HCT116 (cell line): ENCODE measurements around the gene ZNF414. TPM values are rescaled to one million over a fixed set of nuclear protein-coding genes. Genes with fewer than 3 reads are reported as not detected.

Experiments used
- ATAC-seq: fragments of 200-7000 bp; cut with Tn5 transposase; 2 replicates; pipeline ENCODE4 v1.9.1; 2020; ENCODE audit warnings: mild to moderate bottlenecking, moderate library complexity
- BruUV-seq: library from RNA; stranded (reverse); fragments of 400-500 nt; replicated peaks from 2 replicates; lab custom pipeline; 2021; lab: Mats Ljungman, UMichigan
- CTCF ChIA-PET: fragments of 300-600 bp; sonication (Branson Sonifier 250); formaldehyde crosslinking; loops from one replicate; lab custom pipeline; 2021; ENCODE audit warnings: antibody characterized with exemption; lab: Charles Lee
- POLR2A ChIA-PET: fragments of 300-600, 350-600 bp; sonication (Branson Sonifier 250); formaldehyde crosslinking; loops from one replicate; lab custom pipeline; 2021; ENCODE audit warnings: antibody characterized with exemption; lab: Charles Lee
- RAD21 ChIA-PET, 2 experiments: fragments of 300-600 bp; sonication (Branson Sonifier 250); formaldehyde crosslinking; loops; one replicate each; lab custom pipeline; 2023; ENCODE audit warnings: low total read pairs in 2 of 2; ENCODE audit not compliant: uncharacterized antibody in 2 of 2, unreplicated experiment in 2 of 2, low non-redundant PET in 1 of 2; lab: Charles Lee
- DNase-seq: peaks from one replicate; pipeline ENCODE4 v3.0.0-alpha.2; 2010; ENCODE audit warnings: low read depth, low spot score
- H2AFZ ChIP-seq: fragments of 200-600 bp; shearing (Covaris generic), sonication (generic); 2 replicates; pipeline ENCODE4 v1.6.1; 2017; ENCODE audit warnings: low read depth, mixed run types, mixed read lengths, antibody characterized with exemption, low read length; ENCODE audit not compliant: poor library complexity, severe bottlenecking
- H3K27ac ChIP-seq: 2 replicates; pipeline ENCODE4 v1.5.1; 2012; ENCODE audit warnings: low read depth, low read length
- H3K27me3 ChIP-seq: fragments of 200-600 bp; sonication (generic); 2 replicates; pipeline ENCODE4 v1.6.1; 2016; ENCODE audit warnings: mixed run types, low read length, mixed read lengths; ENCODE audit not compliant: insufficient read depth
- H3K36me3 ChIP-seq, 2 experiments: fragments of 200-500 bp in 1 of 2; fragments of 200-600 bp in 1 of 2; sonication (Bioruptor generic) in 1 of 2; sonication (generic) in 1 of 2; 2 replicates each; pipeline versions ENCODE4 v1.5.1 to v1.6.1; 2014 to 2016; ENCODE audit warnings: low read length in 2 of 2, inconsistent platforms in 1 of 2, mixed read lengths in 1 of 2, mixed run types in 1 of 2; ENCODE audit not compliant: insufficient read depth in 2 of 2, control insufficient read depth in 1 of 2
- H3K4me1 ChIP-seq, 2 experiments: fragments of 200-600 bp in 1 of 2; sonication (generic) in 1 of 2; 2 replicates each; pipeline versions ENCODE4 v1.5.1 to v1.6.1; 2012 to 2017; ENCODE audit warnings: low read length in 2 of 2, inconsistent platforms in 1 of 2, mild to moderate bottlenecking in 1 of 2, mixed read lengths in 1 of 2, mixed run types in 1 of 2, moderate library complexity in 1 of 2; ENCODE audit not compliant: insufficient read depth in 2 of 2, control insufficient read depth in 1 of 2
- H3K4me2 ChIP-seq: fragments of 200-600 bp; sonication (generic); 2 replicates; pipeline ENCODE4 v1.6.1; 2017; ENCODE audit warnings: mixed run types, low read length, mixed read lengths
- H3K4me3 ChIP-seq, 2 experiments: fragments of 200-600 bp in 1 of 2; sonication (generic) in 1 of 2; replicated peaks in 1 of 2; 2 replicates each; pipeline ENCODE4 v1.5.1; 2011 to 2016; ENCODE audit warnings: low read length in 2 of 2, control low read depth in 1 of 2, low read depth in 1 of 2, mild to moderate bottlenecking in 1 of 2, mixed read lengths in 1 of 2, mixed run types in 1 of 2
- H3K79me2 ChIP-seq: fragments of 200-600 bp; sonication (generic); 2 replicates; pipeline ENCODE4 v1.6.1; 2017; ENCODE audit warnings: mild to moderate bottlenecking, mixed run types, low read length, moderate library complexity, mixed read lengths; ENCODE audit not compliant: insufficient read depth
- H3K9ac ChIP-seq: fragments of 200-600 bp; sonication (generic); 2 replicates; pipeline ENCODE4 v1.6.1; 2016; ENCODE audit warnings: low read length, mixed read lengths
- H3K9me2 ChIP-seq: fragments of 200-600 bp; sonication (generic), shearing (Covaris generic); 2 replicates; pipeline ENCODE4 v1.6.1; 2017; ENCODE audit warnings: mixed run types, mild to moderate bottlenecking, moderate library complexity; ENCODE audit not compliant: insufficient read depth
- H3K9me3 ChIP-seq, 2 experiments: fragments of 200-500 bp in 1 of 2; fragments of 200-600 bp in 1 of 2; sonication (Bioruptor generic) in 1 of 2; sonication (generic) in 1 of 2; 2 replicates each; pipeline ENCODE4 v1.6.1; 2014 to 2017; ENCODE audit warnings: low read length in 2 of 2, mixed read lengths in 2 of 2, inconsistent platforms in 1 of 2, low read depth in 1 of 2, mild to moderate bottlenecking in 1 of 2, mixed run types in 1 of 2, moderate library complexity in 1 of 2; ENCODE audit not compliant: control insufficient read depth in 1 of 2, insufficient read depth in 1 of 2
- H4K20me1 ChIP-seq: fragments of 200-600 bp; sonication (generic), shearing (Covaris generic); 2 replicates; pipeline ENCODE4 v1.6.1; 2017; ENCODE audit warnings: mixed run types, mild to moderate bottlenecking, moderate library complexity; ENCODE audit not compliant: insufficient read depth
- CBX3 ChIP-seq: IDR thresholded peaks from 2 replicates; pipeline ENCODE4 v1.6.1; 2012; ENCODE audit warnings: low read depth
- CEBPB ChIP-seq: IDR thresholded peaks from 2 replicates; pipeline ENCODE4 v1.6.1; 2012; ENCODE audit warnings: low read depth
- CTCF ChIP-seq, 3 experiments: fragments of 200-600 bp in 1 of 3; sonication (generic) in 1 of 3; IDR thresholded peaks in 2 of 3; conservative IDR thresholded peaks in 1 of 3; 2 replicates each; pipeline ENCODE4 v1.5.1; 2012 to 2017; ENCODE audit warnings: low read depth in 2 of 3, low read length in 2 of 3, antibody characterized with exemption in 1 of 3, borderline replicate concordance in 1 of 3, control low read depth in 1 of 3, mild to moderate bottlenecking in 1 of 3, mixed read lengths in 1 of 3, mixed run types in 1 of 3, moderate library complexity in 1 of 3; ENCODE audit not compliant: insufficient read depth in 1 of 3
- EGR1 ChIP-seq: IDR thresholded peaks from 2 replicates; pipeline ENCODE4 v1.6.1; 2012; ENCODE audit warnings: low read depth
- ELF1 ChIP-seq: IDR thresholded peaks from 2 replicates; pipeline ENCODE4 v1.6.1; 2012; ENCODE audit warnings: low read depth, borderline replicate concordance
- EZH2 ChIP-seq: fragments of 200-600 bp; sonication (generic); IDR thresholded peaks from 2 replicates; pipeline ENCODE4 v1.6.1; 2017; ENCODE audit warnings: antibody characterized with exemption, mixed run types
- EZH2phosphoT487 ChIP-seq: fragments of 200-600 bp; IDR thresholded peaks from 2 replicates; pipeline ENCODE4 v1.6.1; 2018; ENCODE audit warnings: antibody characterized with exemption, borderline replicate concordance
- FOSL1 ChIP-seq: IDR thresholded peaks from 2 replicates; pipeline ENCODE4 v1.6.1; 2012; ENCODE audit warnings: low read depth
- MAX ChIP-seq: IDR thresholded peaks from 2 replicates; pipeline ENCODE4 v1.6.1; 2012
- POLR2A ChIP-seq: IDR thresholded peaks from 2 replicates; pipeline ENCODE4 v1.7.0; 2011; ENCODE audit warnings: borderline replicate concordance; ENCODE audit not compliant: insufficient read depth, insufficient read length; ENCODE audit errors: extremely low read depth
- POLR2AphosphoS5 ChIP-seq: IDR thresholded peaks from 2 replicates; pipeline ENCODE4 v1.6.1; 2011; ENCODE audit warnings: mild to moderate bottlenecking, low read depth, low read length, moderate library complexity
- RAD21 ChIP-seq: IDR thresholded peaks from 2 replicates; pipeline ENCODE4 v1.6.1; 2012; ENCODE audit warnings: low read depth, mild to moderate bottlenecking
- REST ChIP-seq: IDR thresholded peaks from 2 replicates; pipeline ENCODE4 v1.6.1; 2012; ENCODE audit warnings: low read depth
- SIN3A ChIP-seq: IDR thresholded peaks from 2 replicates; pipeline ENCODE4 v1.6.1; 2012; ENCODE audit warnings: low read depth
- SP1 ChIP-seq: IDR thresholded peaks from 2 replicates; pipeline ENCODE4 v1.6.1; 2012; ENCODE audit warnings: low read depth
- TCF7L2 ChIP-seq: IDR thresholded peaks from 2 replicates; pipeline ENCODE4 v1.7.0; 2011; ENCODE audit warnings: borderline replicate concordance, inconsistent platforms; ENCODE audit not compliant: insufficient read depth, insufficient read length; ENCODE audit errors: extremely low read depth
- YY1 ChIP-seq: IDR thresholded peaks from 2 replicates; pipeline ENCODE4 v1.6.1; 2011; ENCODE audit warnings: low read length, low read depth, moderate library complexity, mild to moderate bottlenecking; ENCODE audit not compliant: insufficient replicate concordance; ENCODE audit errors: extremely low read depth
- ZBTB33 ChIP-seq: IDR thresholded peaks from 2 replicates; pipeline ENCODE4 v1.6.1; 2011; ENCODE audit warnings: mild to moderate bottlenecking, low read length, moderate library complexity; ENCODE audit not compliant: insufficient replicate concordance; ENCODE audit errors: extremely low read depth
- ZNF274 ChIP-seq: fragments of 200-500 bp; sonication (Bioruptor generic); IDR thresholded peaks from 2 replicates; pipeline ENCODE4 v1.6.1; 2014; ENCODE audit warnings: mild to moderate bottlenecking, low read depth, low read length, inconsistent platforms
- intact Hi-C: fragments of 100-400 bp; cut with micrococcal nuclease; formaldehyde crosslinking; loops from 2 replicates; pipeline ENCODE4 v1.10.0; 2022
- total RNA-seq: library from RNA; stranded (reverse); gene quantifications from one replicate; pipeline ENCODE4 v1.2.1, GENCODE V29; 2021; ENCODE audit not compliant: unreplicated experiment

The ZNF414 gene
- total RNA-seq, 1 experiment from 2014 or later = 31.9 TPM

- TF ChIP-seq FOSL1 = no peak
- TF ChIP-seq SIN3A = no peak
- no peak for TF ChIP-seq EZH2phosphoT487
- TF ChIP-seq ZNF274 = no peak
- TF ChIP-seq MAX = no peak
- TF ChIP-seq CEBPB = no peak
- no peak for TF ChIP-seq RAD21
- no peak for TF ChIP-seq EGR1
- no peak for TF ChIP-seq EZH2
- TF ChIP-seq ELF1 = no peak
Observed at GRCh38 chr19:8501981-8502380, 12.0 kb downstream of the ZNF414 start (continued).

- ATAC-seq (no peak), DNase-seq (no peak)
- Histone ChIP-seq H3K79me2 (no peaks in the 10 kb centered on the region), H3K9ac (no peak overlapping the region), H2AFZ (no peak overlapping the region), H3K4me3 (no peak overlapping the region), H4K20me1 (no peaks in the 10 kb centered on the region), H3K27me3 (no peaks in the 10 kb centered on the region), H3K36me3 (no peaks in the 10 kb centered on the region), H3K4me1 (peaks cover 16 to 17% of the 10 kb centered on the region in 2 experiments), H3K4me2 (no peak overlapping the region), H3K9me3 (no peaks in the 10 kb centered on the region), H3K27ac (no peak overlapping the region), H3K9me2 (no peaks in the 10 kb centered on the region)
- ChIA-PET CTCF (no interaction called here), RAD21 (no interaction called here), POLR2A (no interaction called here)
- intact Hi-C loops = no loop called here
- BruUV-seq = no TSS peak
- no peak for TF ChIP-seq EZH2phosphoT487
- no peak for TF ChIP-seq POLR2AphosphoS5
- TF ChIP-seq CBX3 = no peak
- TF ChIP-seq EGR1 = no peak
- TF ChIP-seq FOSL1 = no peak
- TF ChIP-seq TCF7L2 = no peak
- TF ChIP-seq SIN3A = no peak
- no peak for TF ChIP-seq REST
- TF ChIP-seq YY1 = no peak
- no peak for TF ChIP-seq SP1
- no peak for TF ChIP-seq CTCF (IDR thresholded peaks at IDR 0.05 in 2 of 3, conservative IDR thresholded peaks at IDR 0.05 in 1 of 3; ENCODE audit: borderline replicate concordance in 1 of 3, insufficient read depth in 1 of 3, low read depth in 2 of 3, low read length in 2 of 3)
- TF ChIP-seq POLR2A = no peak
- TF ChIP-seq ZBTB33 = no peak
- TF ChIP-seq ELF1 = no peak
Observed at GRCh38 chr19:8501516-8501915, 12.5 kb downstream of the ZNF414 start.
